Amygdala (tissue), 56 donors: ENCODE data around the gene HNRNPR.
"Not testable (repeated sequence)": the region's sequence is repeated elsewhere in the genome, so short reads cannot be mapped to it uniquely, and the experiment has no call there.

Experiments used
- DNase-seq, 56 donors: peaks; one replicate each; lab custom pipeline; 2025; lab: John Stamatoyannopoulos, UW

The HNRNPR gene

DNA sequence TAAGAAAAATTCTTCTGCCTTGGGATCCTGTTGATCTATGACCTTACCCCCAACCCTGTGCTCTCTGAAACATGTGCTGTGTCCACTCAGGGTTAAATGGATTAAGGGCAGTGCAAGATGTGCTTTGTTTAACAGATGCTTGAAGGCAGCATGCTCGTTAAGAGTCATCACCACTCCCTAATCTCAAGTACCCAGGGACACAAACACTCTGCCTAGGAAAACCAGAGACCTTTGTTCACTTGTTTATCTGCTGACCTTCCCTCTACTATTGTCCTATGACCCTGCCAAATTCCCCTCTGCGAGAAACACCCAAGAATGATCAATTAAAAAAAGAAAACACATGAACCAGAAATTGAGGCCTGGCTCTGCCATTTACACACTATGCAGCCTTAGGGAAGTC lies 86.0 kb downstream of the HNRNPR start:
- not testable (repeated sequence) for DNase-seq

DNA sequence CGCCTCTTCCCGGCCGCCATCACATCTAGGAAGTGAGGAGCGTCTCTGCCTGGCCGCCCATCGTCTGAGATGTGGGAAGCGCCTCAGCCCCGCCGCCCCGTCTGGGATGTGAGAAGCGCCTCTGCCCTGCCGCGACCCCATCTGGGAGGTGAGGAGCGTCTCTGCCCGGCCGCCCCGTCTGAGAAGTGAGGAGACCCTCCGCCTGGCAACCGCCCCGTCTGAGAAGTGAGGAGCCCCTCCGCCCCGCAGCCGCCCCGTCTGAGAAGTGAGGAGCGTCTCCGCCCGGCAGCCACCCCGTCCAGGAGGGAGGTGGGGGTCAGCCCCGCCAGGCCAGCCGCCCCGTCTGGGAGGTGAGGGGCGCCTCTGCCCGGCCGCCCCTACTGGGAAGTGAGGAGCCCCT lies 86.7 kb downstream of the HNRNPR start:
- DNase-seq, result not testable (repeated sequence)
